Tibial artery (tissue), 4 donors: Measurements from ENCODE around the gene FBXW11.

Source experiments
- DNase-seq, 2 donors: peaks; one replicate each; pipeline ENCODE4 v3.0.0-alpha.2; 2019
- H3K27ac ChIP-seq, 2 donors: fragments of 200-600 bp; sonication (generic) in 1 of 2; 1 replicate in 1 of 2; 2 replicates in 1 of 2; pipeline ENCODE4 v1.5.1; 2018 to 2019; ENCODE audit warnings: mild to moderate bottlenecking in 1 of 2
- H3K27me3 ChIP-seq, 2 donors: fragments of 200-600 bp; sonication (generic) in 1 of 2; one replicate each; pipeline versions ENCODE4 v1.5.1 to v1.6.0; 2016 to 2019
- H3K36me3 ChIP-seq, 3 donors: fragments of 200-600 bp; sonication (generic) in 2 of 3; one replicate each; pipeline ENCODE4 v1.5.1; 2016 to 2019; ENCODE audit warnings: mild to moderate bottlenecking in 2 of 3
- H3K4me1 ChIP-seq, 4 donors: fragments of 200-600 bp; sonication (generic) in 2 of 4; 1 replicate in 3 of 4; 2 replicates in 1 of 4; pipeline ENCODE4 v1.5.1; 2016 to 2019
- H3K4me3 ChIP-seq, 2 donors: fragments of 200-600 bp; sonication (generic) in 1 of 2; 1 replicate in 1 of 2; 2 replicates in 1 of 2; pipeline ENCODE4 v1.5.1; 2018 to 2019; ENCODE audit warnings: mild to moderate bottlenecking in 2 of 2
- H3K9me3 ChIP-seq, 3 donors: fragments of 200-600 bp; sonication (generic) in 1 of 3; one replicate each; pipeline ENCODE4 v1.5.1; 2016 to 2019
- CTCF ChIP-seq, 2 experiments: fragments of 200-600 bp in 1 of 2; fragments of 450-650 bp in 1 of 2; IDR thresholded peaks; one replicate each; pipeline ENCODE4 v1.5.1; 2017 to 2019; ENCODE audit warnings: antibody characterized with exemption in 2 of 2, mild to moderate bottlenecking in 1 of 2, moderate library complexity in 1 of 2
- intact Hi-C: fragments of 100-400 bp; cut with DNase I; formaldehyde crosslinking; loops from one replicate; pipeline ENCODE4 v1.15.0; 2023; ENCODE audit warnings: low total_unique reads

The FBXW11 gene

GRCh38 chr5:171865471-171865870, 141.0 kb downstream of the FBXW11 start:
- TF ChIP-seq CTCF (IDR thresholded peaks at IDR 0.05), result no peak
- no peak overlapping the region for H3K4me3 ChIP-seq
- no peak for DNase-seq
- H3K4me1 ChIP-seq, result peaks cover 0 to 41% (median 9%) of the 10 kb centered on the region in 4 donors
- no peak overlapping the region for H3K27ac ChIP-seq
- intact Hi-C loops, result no loop called here
- no peaks in the 10 kb centered on the region for H3K27me3 ChIP-seq
- H3K9me3 ChIP-seq, result no peaks in the 10 kb centered on the region
- H3K36me3 ChIP-seq, result peaks cover 9 to 23% (median 12%) of the 10 kb centered on the region in 3 donors

GRCh38 chr5:171863935-171864334, 142.5 kb downstream of the FBXW11 start:
- TF ChIP-seq CTCF (IDR thresholded peaks at IDR 0.05), result no peak
- no peaks in the 10 kb centered on the region for H3K9me3 ChIP-seq
- intact Hi-C loops, result no loop called here
- no peaks in the 10 kb centered on the region for H3K27me3 ChIP-seq
- no peak overlapping the region for H3K4me3 ChIP-seq
- H3K27ac ChIP-seq, result peak overlapping the region in 1 of 2 donors; percentile 22
- peaks cover 7 to 23% (median 8%) of the 10 kb centered on the region in 3 donors for H3K36me3 ChIP-seq
- DNase-seq, result no peak
- peaks cover 0 to 38% (median 9%) of the 10 kb centered on the region in 4 donors for H3K4me1 ChIP-seq

GRCh38 chr5:171862624-171863023, 143.8 kb downstream of the FBXW11 start:
- no peak overlapping the region for H3K4me3 ChIP-seq
- intact Hi-C loops, result no loop called here
- peaks cover 0 to 13% (median 6%) of the 10 kb centered on the region in 3 donors for H3K36me3 ChIP-seq

GRCh38 chr5:171861381-171861780, 145.1 kb downstream of the FBXW11 start:
- H3K4me1 ChIP-seq, result peaks cover 0 to 29% (median 9%) of the 10 kb centered on the region in 4 donors
- no peaks in the 10 kb centered on the region for H3K9me3 ChIP-seq
- H3K27me3 ChIP-seq, result no peaks in the 10 kb centered on the region
- no peak for DNase-seq
- no peak overlapping the region for H3K4me3 ChIP-seq
- no peak for TF ChIP-seq CTCF (IDR thresholded peaks at IDR 0.05)
- intact Hi-C loops, result no loop called here
- H3K27ac ChIP-seq, result no peak overlapping the region
- H3K36me3 ChIP-seq, result peaks cover 0 to 18% (median 9%) of the 10 kb centered on the region in 3 donors

More at GRCh38 chr5:171862624-171863023, 143.8 kb downstream of the FBXW11 start:
- Histone ChIP-seq H3K27ac (no peak overlapping the region), H3K4me1 (peaks cover 0 to 29% (median 9%) of the 10 kb centered on the region in 4 donors), H3K9me3 (no peaks in the 10 kb centered on the region), H3K27me3 (no peaks in the 10 kb centered on the region)
- no peak for TF ChIP-seq CTCF (IDR thresholded peaks at IDR 0.05)
- no peak for DNase-seq

- no peak for DNase-seq
- H3K36me3 ChIP-seq, result peaks cover 0 to 20% (median 15%) of the 10 kb centered on the region in 3 donors
- no peaks in the 10 kb centered on the region for H3K9me3 ChIP-seq
- peaks cover 0 to 16% (median 3%) of the 10 kb centered on the region in 4 donors for H3K4me1 ChIP-seq
- peak in 1 of 2 experiments; percentile 29 for TF ChIP-seq CTCF (IDR thresholded peaks at IDR 0.05)
- H3K27me3 ChIP-seq, result no peaks in the 10 kb centered on the region
- intact Hi-C loops, result no loop called here
- H3K4me3 ChIP-seq, result no peak overlapping the region
- H3K27ac ChIP-seq, result no peak overlapping the region
Observed at GRCh38 chr5:171858303-171858702, 148.1 kb downstream of the FBXW11 start.

- H3K36me3 ChIP-seq, result peaks cover 0 to 20% (median 15%) of the 10 kb centered on the region in 3 donors
- TF ChIP-seq CTCF (IDR thresholded peaks at IDR 0.05), result no peak
Observed at GRCh38 chr5:171857489-171857876, 149.0 kb downstream of the FBXW11 start.

More at GRCh38 chr5:171857489-171857876, 149.0 kb downstream of the FBXW11 start:
- Histone ChIP-seq H3K4me1 (peaks cover 0 to 8% (median 3%) of the 10 kb centered on the region in 4 donors), H3K9me3 (no peaks in the 10 kb centered on the region), H3K27ac (no peak overlapping the region), H3K4me3 (no peak overlapping the region), H3K27me3 (no peaks in the 10 kb centered on the region)
- no peak for DNase-seq
- intact Hi-C loops, result no loop called here
